Mesenchymal stem cell (in vitro differentiated cells and primary cell): Measurements from ENCODE around the gene STC2. TPM values are rescaled to one million over a fixed set of nuclear protein-coding genes. Genes with fewer than 3 reads are reported as not detected.

Experiments used
- DNase-seq: peaks from one replicate; pipeline ENCODE4 v3.0.0-alpha.2; 2013
- H2AFZ ChIP-seq: one replicate; pipeline ENCODE4 v1.6.1; 2013; ENCODE audit warnings: low read depth, mild to moderate bottlenecking, control low read depth, inconsistent platforms, low read length, moderate library complexity
- H2AK5ac ChIP-seq: 2 replicates; pipeline ENCODE4 v1.6.1; 2013; ENCODE audit warnings: low read length, moderate library complexity, mild to moderate bottlenecking, inconsistent platforms; ENCODE audit not compliant: severe bottlenecking
- H2BK120ac ChIP-seq: one replicate; pipeline ENCODE4 v1.6.1; 2013; ENCODE audit warnings: low read depth, mild to moderate bottlenecking, inconsistent platforms, low read length, moderate library complexity
- H2BK12ac ChIP-seq, 2 experiments: one replicate each; pipeline ENCODE4 v1.6.1; 2013; ENCODE audit warnings: inconsistent platforms in 2 of 2, low read length in 2 of 2, mild to moderate bottlenecking in 2 of 2, moderate library complexity in 2 of 2, control low read depth in 1 of 2
- H2BK15ac ChIP-seq: one replicate; pipeline ENCODE4 v1.6.1; 2013; ENCODE audit warnings: mild to moderate bottlenecking, low read depth, inconsistent platforms; ENCODE audit not compliant: poor library complexity, severe bottlenecking
- H2BK5ac ChIP-seq: 2 replicates; pipeline ENCODE4 v1.6.1; 2013; ENCODE audit warnings: low read depth, mild to moderate bottlenecking, low read length, control low read depth, inconsistent platforms; ENCODE audit not compliant: poor library complexity, severe bottlenecking
- H3K14ac ChIP-seq, 2 experiments: one replicate each; pipeline ENCODE4 v1.6.1; 2013; ENCODE audit warnings: inconsistent platforms in 2 of 2, low read length in 2 of 2, control low read depth in 1 of 2, mild to moderate bottlenecking in 1 of 2, moderate library complexity in 1 of 2
- H3K18ac ChIP-seq, 2 experiments: one replicate each; pipeline ENCODE4 v1.6.1; 2013; ENCODE audit warnings: inconsistent platforms in 2 of 2, low read length in 2 of 2, control low read depth in 1 of 2, low read depth in 1 of 2, mild to moderate bottlenecking in 1 of 2
- H3K23ac ChIP-seq, 2 experiments: one replicate each; pipeline ENCODE4 v1.6.1; 2013; ENCODE audit warnings: inconsistent platforms in 2 of 2, low read length in 2 of 2, mild to moderate bottlenecking in 2 of 2, moderate library complexity in 2 of 2, control low read depth in 1 of 2
- H3K27ac ChIP-seq: 2 replicates; pipeline ENCODE4 v1.5.1; 2013; ENCODE audit warnings: mild to moderate bottlenecking, moderate library complexity, low read length, control low read depth, inconsistent platforms; ENCODE audit not compliant: poor library complexity, severe bottlenecking
- H3K27me3 ChIP-seq, 2 experiments: 2 replicates each; pipeline versions ENCODE4 v1.6.1 to v1.7.0; 2013; ENCODE audit warnings: low read length in 2 of 2, mild to moderate bottlenecking in 2 of 2, moderate library complexity in 2 of 2, control low read depth in 1 of 2, inconsistent platforms in 1 of 2; ENCODE audit not compliant: control insufficient read depth in 1 of 2, insufficient read depth in 1 of 2
- H3K36me3 ChIP-seq, 2 experiments: 2 replicates each; pipeline versions ENCODE4 v1.6.1 to v1.7.0; 2013; ENCODE audit warnings: low read length in 2 of 2, control low read depth in 1 of 2, inconsistent platforms in 1 of 2, low read depth in 1 of 2, mild to moderate bottlenecking in 1 of 2; ENCODE audit not compliant: insufficient read depth in 2 of 2, control insufficient read depth in 1 of 2
- H3K4ac ChIP-seq, 2 experiments: one replicate each; pipeline ENCODE4 v1.6.1; 2013; ENCODE audit warnings: inconsistent platforms in 2 of 2, low read length in 2 of 2, mild to moderate bottlenecking in 2 of 2, moderate library complexity in 2 of 2, control low read depth in 1 of 2, low read depth in 1 of 2
- H3K4me1 ChIP-seq: 2 replicates; pipeline ENCODE4 v1.6.1; 2013; ENCODE audit warnings: low read depth, low read length, control low read depth; ENCODE audit not compliant: control insufficient read depth, insufficient read depth
- H3K4me2 ChIP-seq: 2 replicates; pipeline ENCODE4 v1.6.1; 2013; ENCODE audit warnings: low read length, mild to moderate bottlenecking, inconsistent platforms; ENCODE audit not compliant: poor library complexity, severe bottlenecking
- H3K4me3 ChIP-seq, 2 experiments: 2 replicates each; pipeline versions ENCODE4 v1.5.1 to v1.7.0; 2013; ENCODE audit warnings: low read length in 2 of 2, mild to moderate bottlenecking in 2 of 2, control low read depth in 1 of 2, low read depth in 1 of 2; ENCODE audit not compliant: insufficient read depth in 1 of 2
- H3K79me1 ChIP-seq: replicated peaks from 2 replicates; pipeline ENCODE4 v1.6.1; 2013; ENCODE audit warnings: mild to moderate bottlenecking, control low read depth, low read length, inconsistent platforms; ENCODE audit not compliant: poor library complexity, severe bottlenecking
- H3K9ac ChIP-seq: 2 replicates; pipeline ENCODE4 v1.7.0; 2013; ENCODE audit warnings: mild to moderate bottlenecking, low read length, moderate library complexity
- H3K9me3 ChIP-seq: 2 replicates; pipeline ENCODE4 v1.7.0; 2013; ENCODE audit warnings: mild to moderate bottlenecking, low read length; ENCODE audit not compliant: control insufficient read depth
- H4K8ac ChIP-seq: one replicate; pipeline ENCODE4 v1.6.1; 2013; ENCODE audit warnings: inconsistent platforms, mild to moderate bottlenecking, low read length, moderate library complexity
- H4K91ac ChIP-seq: one replicate; pipeline ENCODE4 v1.6.1; 2013; ENCODE audit warnings: mild to moderate bottlenecking, low read length, inconsistent platforms
- WGBS: methylation state at CpG from one replicate; pipeline ENCODE4 v1.1.7; 2013; ENCODE audit warnings: mixed read lengths; 5-methylcytosine and 5-hydroxymethylcytosine counted together
- small RNA-seq: library from polyadenylated mRNA; stranded (forward); fragments of <200 nt; extraction: miRNeasy Mini kit (QIAGEN cat#:217004); gene quantifications from one replicate; pipeline ENCODE3, GENCODE V24; 2013; ENCODE audit warnings: low read depth

Gene STC2

DNA sequence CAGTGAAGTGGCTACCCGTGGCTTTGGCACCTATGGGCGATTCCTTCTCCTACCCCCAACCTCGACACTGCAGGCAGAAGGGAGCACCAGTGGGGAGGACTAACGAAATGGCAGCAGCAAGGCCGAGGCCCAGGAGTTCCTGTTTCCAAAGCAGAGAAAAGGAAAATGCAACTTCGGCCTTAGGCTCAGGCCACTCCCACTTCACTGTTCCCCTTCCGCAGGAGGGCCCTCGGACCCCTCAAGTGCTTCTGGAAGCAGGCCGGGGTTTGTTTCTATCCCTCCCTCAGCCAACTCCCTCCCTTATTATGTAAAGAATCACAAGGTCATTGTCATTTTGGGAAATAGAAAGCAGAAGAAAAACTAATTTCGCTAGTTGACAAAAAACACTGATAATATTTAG is 56.8 kb downstream of the STC2 start:
- peaks cover 7% of the 10 kb centered on the region for H3K9me3 ChIP-seq
- H2BK5ac ChIP-seq = no peak overlapping the region
- no peaks in the 10 kb centered on the region for H3K36me3 ChIP-seq
- DNase-seq = no peak
- H3K14ac ChIP-seq = no peak overlapping the region
- H3K9ac ChIP-seq = no peak overlapping the region
- H2BK15ac ChIP-seq = no peak overlapping the region
- H3K27ac ChIP-seq = no peak overlapping the region
- H2BK12ac ChIP-seq = no peak overlapping the region
- no peaks in the 10 kb centered on the region for H3K4me1 ChIP-seq
- H3K4me2 ChIP-seq = no peak overlapping the region
- H2AK5ac ChIP-seq = no peak overlapping the region
- 82% methylated on average over 9 of the region's 10 CpGs for WGBS
- H3K4ac ChIP-seq = no peak overlapping the region
- H4K8ac ChIP-seq = no peak overlapping the region
- H3K27me3 ChIP-seq = peaks cover 29 to 45% of the 10 kb centered on the region in 2 experiments
- no peak overlapping the region for H3K4me3 ChIP-seq
- no peaks in the 10 kb centered on the region for H3K79me1 ChIP-seq
- H4K91ac ChIP-seq = no peak overlapping the region
- H2BK120ac ChIP-seq = no peak overlapping the region
- H2AFZ ChIP-seq = no peak overlapping the region
- H3K23ac ChIP-seq = no peak overlapping the region
- H3K18ac ChIP-seq = no peak overlapping the region

DNA sequence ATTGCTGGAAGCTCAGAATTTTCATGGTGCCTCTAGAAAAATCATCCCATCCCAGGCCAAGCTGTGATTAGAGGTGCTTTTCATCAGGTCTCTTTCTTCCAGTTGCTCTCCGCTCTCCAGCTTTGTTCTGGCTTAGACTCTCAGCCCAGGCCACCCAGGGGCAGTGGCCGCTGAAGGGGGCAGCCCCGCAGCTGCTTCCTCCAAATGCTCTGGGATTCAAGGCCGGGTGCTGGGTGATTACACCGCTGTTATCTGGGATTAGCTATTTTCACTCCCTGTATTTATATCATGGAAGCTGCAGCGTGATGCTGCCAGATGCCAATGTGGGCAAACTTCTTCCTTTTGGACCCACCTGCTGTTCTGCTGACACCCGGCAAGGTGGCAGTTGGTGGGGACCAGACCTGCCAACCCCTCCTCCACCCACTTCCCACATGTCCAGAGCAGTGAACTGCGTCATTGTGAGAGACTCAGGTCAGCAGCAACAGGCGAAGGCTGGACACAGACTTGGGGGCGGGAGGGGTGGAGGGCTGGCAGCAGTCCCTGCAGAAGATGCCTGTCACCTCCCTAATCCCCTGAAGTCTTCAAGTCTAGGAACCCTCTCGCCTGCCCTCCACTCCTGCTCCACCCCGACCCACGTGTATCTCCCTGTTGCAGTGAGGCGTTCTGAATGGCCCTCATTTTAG is 59.3 kb downstream of the STC2 start:
- Histone ChIP-seq H2BK5ac (no peak overlapping the region), H3K4me1 (no peaks in the 10 kb centered on the region), H4K91ac (no peak overlapping the region), H3K27ac (no peak overlapping the region), H2AFZ (no peak overlapping the region), H3K4me3 (no peak overlapping the region), H3K4ac (no peak overlapping the region), H2AK5ac (no peak overlapping the region), H2BK15ac (no peak overlapping the region), H3K36me3 (no peaks in the 10 kb centered on the region), H3K18ac (no peak overlapping the region), H3K23ac (no peak overlapping the region), H4K8ac (peak overlapping the region; percentile 23), H3K4me2 (no peak overlapping the region), H2BK120ac (no peak overlapping the region), H3K9ac (no peak overlapping the region), H3K27me3 (peaks cover 41 to 57% of the 10 kb centered on the region in 2 experiments), H3K9me3 (no peaks in the 10 kb centered on the region), H3K14ac (no peak overlapping the region), H2BK12ac (no peak overlapping the region), H3K79me1 (no peaks in the 10 kb centered on the region)
- WGBS = 87% methylated on average over 14 of the region's 14 CpGs
- no peak for DNase-seq

DNA sequence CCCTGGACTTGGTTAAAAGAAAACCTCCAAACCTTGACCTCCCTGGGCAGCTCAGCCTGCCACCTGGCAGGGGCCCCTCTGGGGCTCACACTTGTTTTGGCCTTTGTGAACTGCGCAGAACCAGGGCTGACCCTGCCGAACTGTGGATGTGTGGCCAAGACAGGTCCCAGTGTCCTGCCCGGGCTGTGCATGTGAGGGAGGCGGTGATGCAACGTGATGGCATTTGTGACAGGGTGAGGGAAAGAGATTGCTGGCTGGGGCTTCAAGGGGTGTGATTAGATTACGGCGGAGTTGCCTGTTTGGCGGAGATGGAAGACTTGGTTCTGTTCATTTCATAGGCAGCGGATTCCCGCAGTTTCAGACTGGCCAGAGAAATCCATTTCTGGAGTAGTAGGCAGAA is 62.8 kb downstream of the STC2 start:
- Histone ChIP-seq H3K9ac (no peak overlapping the region), H3K18ac (no peak overlapping the region), H3K23ac (no peak overlapping the region), H2BK5ac (no peak overlapping the region), H3K4me2 (no peak overlapping the region), H3K4me3 (no peak overlapping the region), H3K4me1 (no peaks in the 10 kb centered on the region), H4K8ac (peak overlapping the region; percentile 30), H3K14ac (no peak overlapping the region), H4K91ac (no peak overlapping the region), H2BK12ac (no peak overlapping the region), H3K36me3 (no peaks in the 10 kb centered on the region), H3K4ac (no peak overlapping the region), H2AK5ac (no peak overlapping the region), H2AFZ (no peak overlapping the region), H3K27me3 (peaks cover 56 to 76% of the 10 kb centered on the region in 2 experiments), H3K9me3 (no peaks in the 10 kb centered on the region), H3K27ac (no peak overlapping the region), H2BK120ac (no peak overlapping the region), H3K79me1 (no peaks in the 10 kb centered on the region), H2BK15ac (no peak overlapping the region)
- WGBS = 90% methylated on average over 10 of the region's 10 CpGs
- no peak for DNase-seq

Small RNA genes lying within 50 kb of the gene (small RNA-seq; reads per million reads assigned to genes)
- gene MIR8056 (not detected), gene RNA5SP200 (not detected), gene RNU6-500P (not detected)
